Pulmonary artery endothelial cell (primary cell): Measurements from ENCODE around the gene DLGAP4. TPM values are rescaled to one million over a fixed set of nuclear protein-coding genes. Genes with fewer than 3 reads are reported as not detected.

Source experiments
- DNase-seq: peaks from one replicate; pipeline ENCODE4 v3.0.0-alpha.2; 2011; ENCODE audit warnings: low read depth, low spot score
- total RNA-seq: library from RNA; depleted of rRNA; stranded (reverse); fragments of >200 nt; gene quantifications from 2 replicates; pipeline ENCODE4 v1.2.3, GENCODE V29; 2014

Gene DLGAP4
- total RNA-seq, 1 donor from 2014 or later = 9.4 TPM

DNA sequence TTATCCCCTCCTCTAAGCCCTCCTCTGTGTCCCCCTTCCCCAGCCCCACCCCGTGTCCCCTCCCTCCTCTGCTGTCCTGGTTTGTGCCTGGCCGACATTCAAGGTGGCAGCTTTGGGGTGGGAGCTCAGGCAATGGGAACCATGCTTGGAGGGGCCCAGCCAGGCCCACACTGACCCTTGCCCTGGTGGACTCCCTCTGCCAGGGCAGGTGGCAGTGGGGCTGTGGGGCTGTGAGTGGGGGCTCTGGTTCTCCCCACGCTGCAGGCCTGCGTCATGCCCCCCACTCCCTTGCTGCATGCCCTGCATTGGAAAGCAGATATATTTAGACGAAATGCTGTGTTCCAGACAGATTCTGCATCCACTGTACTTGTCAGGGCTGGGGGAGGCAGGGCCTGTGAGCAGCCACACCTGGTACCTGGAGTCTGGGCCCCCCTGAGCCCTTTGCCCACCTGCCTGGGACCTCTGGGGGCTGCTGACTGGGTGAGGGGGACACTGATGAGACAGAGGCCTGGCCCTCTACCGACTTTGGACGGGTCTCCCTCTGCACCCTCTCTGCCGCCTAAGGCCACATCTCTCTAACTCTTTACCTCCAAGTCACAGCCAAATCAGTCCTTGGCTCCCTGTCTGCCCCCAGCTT, 14.2 kb downstream of the DLGAP4 start:
- DNase-seq = no peak

DNA sequence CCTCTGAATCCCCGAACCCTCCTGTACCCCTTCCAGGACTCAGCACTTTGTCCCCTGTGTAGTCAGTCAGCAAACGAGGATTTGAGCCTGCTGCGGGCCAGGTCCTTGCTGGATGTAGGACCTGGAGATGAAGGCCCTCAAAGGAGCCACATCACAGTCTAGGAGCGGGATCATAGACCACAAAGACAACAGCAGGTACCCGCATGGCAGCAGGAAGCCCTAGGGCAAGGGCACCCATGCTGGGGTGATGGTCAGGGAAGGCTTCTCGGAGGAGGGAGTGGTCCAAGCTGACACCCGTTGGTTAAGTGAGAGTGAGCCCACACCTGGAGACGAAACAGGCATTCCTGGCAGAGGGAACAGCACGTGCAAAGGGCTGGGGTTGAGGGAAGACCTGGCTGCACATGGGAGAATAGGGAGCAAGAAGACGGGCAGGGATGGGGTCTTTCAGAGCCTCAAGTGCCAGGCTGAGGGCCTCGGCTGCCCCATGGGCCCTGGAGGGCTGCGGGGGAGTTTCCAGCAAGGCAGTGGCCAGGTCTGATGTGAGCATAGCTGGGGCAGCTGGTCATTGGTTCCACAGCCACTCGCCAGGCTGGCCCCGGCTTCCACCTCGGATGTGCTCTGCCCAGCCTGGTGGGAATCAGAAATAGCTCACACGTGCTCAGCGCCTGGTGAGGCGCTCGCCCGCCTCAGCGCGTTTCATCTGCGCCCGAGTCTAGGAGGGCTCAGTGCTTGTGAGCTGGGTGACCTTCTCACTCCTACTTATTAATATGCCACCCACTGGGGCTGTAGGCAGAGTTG, 15.0 kb downstream of the DLGAP4 start:
- DNase-seq = no peak

DNA sequence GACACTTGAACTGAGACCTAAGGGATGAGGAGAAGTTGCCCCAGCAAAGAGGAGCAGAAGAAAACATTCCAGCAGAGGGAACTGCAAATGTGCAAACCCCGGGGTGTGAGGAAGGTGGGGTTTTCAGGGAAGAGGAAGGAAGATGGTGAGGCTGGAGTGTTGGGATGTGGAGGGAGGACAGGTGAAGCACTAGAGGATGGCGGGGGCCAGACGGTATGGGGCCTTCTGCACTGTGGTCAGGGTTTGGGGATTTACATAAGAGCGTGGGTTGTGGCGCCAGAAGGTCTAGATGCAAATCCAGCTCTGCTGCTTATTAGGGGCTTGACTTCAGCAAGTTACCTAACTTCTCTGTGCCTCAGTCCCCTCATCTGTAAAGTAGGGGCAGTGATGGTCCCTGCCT, 16.0 kb downstream of the DLGAP4 start:
- DNase-seq = no peak

DNA sequence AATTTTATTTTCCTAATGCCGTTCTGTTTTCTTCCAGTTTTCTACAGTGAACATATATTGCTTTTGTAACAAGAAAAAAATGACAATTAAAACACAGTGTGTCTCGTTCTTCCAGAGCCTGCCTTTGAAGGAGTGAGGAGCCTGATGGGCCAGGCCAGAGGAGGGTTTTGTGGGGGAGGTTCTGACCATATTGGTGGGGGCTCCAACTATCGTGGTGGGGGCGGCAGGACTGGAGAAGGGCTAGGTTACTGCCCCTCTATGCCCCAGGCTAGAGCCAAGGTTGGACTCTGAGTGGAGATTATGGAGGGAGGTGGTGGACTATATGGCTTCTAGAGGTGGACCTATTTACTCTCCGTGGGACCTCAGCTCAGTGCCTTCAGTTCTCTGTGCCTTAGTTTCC, 24.0 kb downstream of the DLGAP4 start:
- no peak for DNase-seq

DNA sequence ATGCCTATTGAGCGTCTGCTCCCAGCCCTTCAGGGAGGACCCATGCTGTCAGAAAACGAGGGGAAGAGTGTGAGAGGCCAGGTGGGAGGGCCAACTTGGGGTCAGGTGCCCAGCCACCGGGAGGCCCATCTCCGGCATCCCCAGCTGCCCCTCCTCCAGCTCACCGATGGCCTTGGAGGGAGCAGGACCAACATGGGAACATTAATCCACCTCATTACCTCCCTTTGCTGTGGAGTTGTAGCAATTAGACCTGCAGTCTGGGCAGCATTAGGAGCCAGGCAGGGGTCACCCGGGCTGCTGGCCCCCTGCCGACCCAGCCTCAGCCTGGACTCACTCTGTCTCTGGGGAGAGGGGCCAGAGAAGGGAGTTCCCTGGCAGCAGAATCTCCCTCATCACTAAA, 25.1 kb downstream of the DLGAP4 start:
- DNase-seq = no peak

DNA sequence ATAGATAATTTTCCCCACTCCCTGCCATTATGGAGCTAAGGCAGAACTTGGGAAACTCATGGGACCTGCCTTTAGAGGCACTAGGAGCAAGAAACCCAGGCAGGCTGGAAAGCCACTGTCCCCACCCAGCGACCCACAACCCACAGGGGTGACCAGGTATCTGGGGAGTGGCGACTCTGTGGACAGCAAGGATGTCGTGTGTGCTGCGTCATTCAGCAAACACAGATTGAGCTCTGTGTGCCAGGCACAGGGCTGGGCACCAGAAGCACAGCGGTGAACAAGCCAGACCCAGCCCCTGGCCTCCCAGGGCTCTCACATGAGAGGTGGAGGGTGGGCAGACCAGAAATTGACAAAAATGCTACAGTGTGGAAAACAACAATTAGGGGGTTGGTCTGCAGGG, 27.7 kb downstream of the DLGAP4 start:
- no peak for DNase-seq

DNA sequence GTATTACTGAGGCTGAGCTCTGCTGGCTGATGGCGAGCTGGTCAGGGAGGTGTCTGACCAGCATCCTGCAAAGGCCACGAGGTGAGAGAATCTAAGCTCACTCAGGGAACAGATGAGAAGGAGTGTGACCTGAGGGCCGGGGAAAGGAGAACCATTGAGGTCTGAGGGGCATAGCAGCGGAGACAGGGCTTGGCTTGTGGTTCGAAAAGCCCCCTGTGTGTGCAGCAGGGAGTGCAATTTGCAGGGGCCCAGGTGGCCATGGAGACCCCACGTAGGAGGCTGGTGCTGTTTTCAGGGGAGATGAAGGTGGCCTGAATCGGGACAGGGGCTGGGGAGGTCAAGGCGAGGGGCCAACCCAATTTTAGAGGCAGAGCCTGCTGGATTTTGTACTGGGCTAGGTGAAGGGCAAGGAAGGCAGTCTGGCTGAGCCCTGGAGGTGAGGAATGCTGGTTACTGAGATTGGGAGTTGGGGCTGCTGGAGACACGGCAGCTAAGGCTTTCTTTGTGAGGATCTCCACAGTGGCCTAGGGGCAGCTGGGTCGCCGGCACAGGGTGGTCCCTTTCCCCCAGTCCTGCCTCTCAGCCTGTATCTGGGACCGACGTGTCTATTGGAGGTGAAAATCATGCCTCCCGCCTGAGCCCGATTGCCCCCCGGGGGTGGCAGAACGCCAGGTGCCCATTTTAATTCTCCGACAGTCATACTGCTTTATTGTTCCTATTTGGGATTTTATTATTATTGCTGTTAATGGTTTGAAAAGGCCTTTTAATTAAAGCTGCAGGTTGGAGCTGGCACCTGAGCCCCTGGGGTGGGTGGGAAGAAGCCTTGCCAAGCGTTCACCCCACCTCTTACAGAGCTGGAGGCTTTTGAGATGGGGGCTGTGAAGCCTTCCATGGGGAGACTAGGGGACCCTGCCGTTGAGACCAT, 28.4 kb downstream of the DLGAP4 start:
- no peak for DNase-seq

DNA sequence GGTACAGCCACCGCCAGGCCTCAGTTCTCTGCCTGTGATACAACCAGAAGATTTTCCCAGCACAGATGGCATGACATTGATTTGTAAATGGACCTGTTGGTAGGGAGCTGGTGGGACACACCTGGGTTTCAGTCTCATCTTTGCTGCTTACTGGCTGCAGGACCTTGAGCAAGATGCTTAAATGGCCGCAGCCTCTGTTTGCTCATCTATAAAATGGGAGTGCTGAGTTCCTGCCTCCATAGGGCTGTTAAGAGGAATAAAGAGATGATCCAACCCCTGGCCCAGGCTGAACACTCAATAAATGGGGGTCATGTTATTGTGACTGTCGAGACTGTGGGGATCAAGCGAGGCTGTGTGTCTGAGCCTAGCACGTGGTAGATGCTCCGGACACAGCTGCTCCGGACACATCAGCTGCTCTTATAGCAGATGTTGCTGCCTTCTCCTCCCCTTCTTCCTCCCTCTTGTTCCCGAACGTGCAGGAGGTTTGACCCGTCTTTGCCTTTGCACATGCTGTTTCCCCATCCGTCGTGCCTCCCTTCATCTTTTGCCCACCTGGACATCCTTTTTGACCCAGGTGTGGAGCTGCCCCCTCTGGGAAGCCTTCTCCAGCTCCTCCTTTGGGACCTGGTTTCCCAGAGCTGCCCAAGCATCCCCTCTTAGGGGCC, 29.2 kb downstream of the DLGAP4 start:
- DNase-seq = no peak

DNA sequence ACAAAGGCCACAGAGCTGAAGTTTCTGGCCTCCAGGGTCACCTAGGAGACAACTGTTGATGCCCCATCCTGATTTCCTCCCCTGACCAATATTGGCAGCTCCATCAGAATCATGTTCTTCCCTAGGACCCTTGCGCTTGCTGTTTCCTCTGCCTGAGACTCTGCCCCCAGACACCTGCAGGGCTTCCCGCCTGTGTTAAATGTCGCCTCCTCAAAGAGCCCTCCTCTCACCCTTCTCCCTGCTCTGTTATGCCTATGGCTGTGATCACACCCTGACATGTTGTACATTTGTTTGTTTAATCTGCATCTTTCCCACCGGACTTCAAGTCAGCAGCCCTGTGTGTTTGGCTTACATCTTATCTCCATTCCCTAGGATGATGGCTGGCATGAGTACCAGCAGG, 30.1 kb downstream of the DLGAP4 start:
- no peak for DNase-seq

DNA sequence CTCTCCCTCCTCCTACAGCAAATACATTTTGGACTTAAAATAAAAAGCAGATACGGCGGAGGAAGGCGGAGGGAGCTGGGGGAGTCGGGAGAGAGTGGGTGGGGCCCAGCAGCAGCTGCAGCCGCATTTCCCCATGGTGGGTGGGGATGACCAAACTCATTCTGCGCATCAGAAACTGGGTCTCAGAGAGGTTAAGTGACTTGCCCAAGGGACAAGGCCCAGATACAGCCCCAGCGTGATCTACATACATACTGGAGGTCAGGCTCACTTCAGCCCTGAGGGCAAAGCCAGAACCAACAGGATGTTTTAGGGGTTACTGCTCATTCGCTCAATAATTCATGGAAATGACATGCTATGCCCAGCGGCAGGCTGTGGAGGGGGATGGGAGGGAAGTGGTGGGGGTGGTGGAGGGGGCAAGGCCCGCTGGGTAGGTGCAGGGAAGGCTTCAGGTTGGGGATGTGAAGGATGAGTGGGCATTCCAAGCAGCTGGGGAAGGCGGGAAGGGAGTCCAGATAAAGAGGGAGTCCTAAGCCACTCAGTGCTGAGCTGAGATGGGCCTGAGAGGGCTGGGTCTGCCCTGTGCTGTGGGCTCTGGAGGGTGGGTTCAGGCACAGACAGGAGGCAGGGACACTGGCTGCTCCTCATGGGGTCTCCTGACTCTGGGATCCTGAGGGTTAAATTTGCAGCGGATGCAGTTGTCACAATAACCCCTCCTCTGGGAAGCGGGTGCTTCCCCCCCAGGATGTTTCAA, 31.0 kb downstream of the DLGAP4 start:
- no peak for DNase-seq

DNA sequence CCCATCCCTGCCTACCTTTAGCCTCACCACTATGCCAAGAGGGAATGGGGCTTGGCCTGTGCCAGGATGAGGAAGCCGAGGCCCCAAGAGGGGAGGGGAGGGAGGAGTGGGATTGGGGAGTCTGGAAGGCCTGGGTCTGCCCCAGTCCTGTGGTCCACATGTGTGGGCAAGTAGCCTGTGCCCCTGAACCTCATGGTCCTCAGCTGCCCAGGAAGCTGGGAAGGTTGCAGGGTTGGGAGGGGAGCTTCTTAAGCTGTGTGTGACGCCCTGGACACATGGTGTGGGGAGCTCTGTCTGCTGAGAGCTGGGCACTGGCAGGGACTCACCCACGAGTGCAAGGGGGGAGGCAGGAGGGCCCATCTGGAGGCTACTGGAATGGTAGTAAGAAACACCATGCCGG, 31.7 kb downstream of the DLGAP4 start:
- no peak for DNase-seq

DNA sequence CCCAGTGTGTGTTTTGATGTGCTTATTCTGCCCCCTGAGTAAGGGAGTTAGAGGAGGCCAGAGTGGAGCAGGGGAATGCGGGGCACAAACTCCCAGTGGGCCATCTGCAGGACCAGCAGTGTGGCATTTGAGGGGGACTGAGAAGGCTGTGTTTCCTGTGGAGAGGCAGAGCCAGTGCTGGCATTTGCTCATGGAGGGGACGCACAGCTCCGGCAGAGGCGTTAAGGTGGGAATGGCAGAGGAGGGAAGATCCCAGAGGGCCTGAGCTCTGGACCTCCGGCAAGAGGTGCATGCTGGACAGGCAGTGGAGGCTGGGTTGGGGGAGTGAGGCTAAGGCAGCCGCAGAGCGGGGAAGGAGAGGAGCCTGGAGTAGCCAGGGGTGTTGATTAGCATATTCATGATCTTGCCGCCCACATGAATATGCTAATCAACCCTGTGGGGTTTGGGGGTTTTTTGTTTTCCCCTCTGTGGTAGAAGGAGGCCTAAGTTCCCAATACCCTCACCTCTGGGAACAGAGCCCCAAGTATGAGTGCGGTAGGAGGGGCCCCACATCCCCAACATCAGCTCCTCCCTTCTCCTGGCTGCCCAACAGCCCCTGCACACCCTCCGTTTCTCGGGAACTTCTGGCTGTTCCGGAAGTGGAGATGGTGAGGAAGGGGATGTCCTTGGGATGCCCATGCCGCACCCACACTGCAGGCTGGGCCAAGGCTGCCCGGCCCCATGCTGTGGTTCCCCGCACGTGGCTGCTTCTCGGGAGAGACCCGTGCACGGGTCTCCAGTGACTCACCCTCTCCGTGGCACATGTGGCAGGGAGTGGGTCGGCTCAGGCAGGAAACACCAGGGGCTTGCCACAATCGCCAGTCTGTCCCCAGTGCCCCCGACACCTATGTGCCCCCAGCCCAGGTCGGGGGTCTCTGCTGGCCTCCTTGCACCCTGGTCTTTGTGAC, 33.8 kb downstream of the DLGAP4 start:
- no peak for DNase-seq

DNA sequence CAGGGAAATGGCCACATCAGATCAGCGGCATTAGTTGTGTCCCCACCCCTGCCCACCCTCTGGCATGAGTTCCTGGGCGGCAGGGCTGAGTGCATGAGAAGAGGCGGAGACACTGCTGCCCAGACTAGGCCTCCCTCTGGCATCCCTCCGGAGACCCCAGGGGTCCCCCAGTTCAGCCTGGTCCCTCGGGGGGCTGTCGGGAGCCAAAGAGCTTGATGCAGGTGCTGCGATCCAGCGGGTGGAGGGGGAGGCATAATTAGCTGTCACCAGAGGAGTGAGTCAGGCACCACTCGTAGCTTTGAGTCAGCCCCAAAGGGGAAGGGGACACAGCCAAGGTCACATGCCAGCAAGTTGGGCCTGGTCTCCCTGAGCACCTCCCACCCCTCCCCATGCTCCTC, 34.5 kb downstream of the DLGAP4 start:
- no peak for DNase-seq

DNA sequence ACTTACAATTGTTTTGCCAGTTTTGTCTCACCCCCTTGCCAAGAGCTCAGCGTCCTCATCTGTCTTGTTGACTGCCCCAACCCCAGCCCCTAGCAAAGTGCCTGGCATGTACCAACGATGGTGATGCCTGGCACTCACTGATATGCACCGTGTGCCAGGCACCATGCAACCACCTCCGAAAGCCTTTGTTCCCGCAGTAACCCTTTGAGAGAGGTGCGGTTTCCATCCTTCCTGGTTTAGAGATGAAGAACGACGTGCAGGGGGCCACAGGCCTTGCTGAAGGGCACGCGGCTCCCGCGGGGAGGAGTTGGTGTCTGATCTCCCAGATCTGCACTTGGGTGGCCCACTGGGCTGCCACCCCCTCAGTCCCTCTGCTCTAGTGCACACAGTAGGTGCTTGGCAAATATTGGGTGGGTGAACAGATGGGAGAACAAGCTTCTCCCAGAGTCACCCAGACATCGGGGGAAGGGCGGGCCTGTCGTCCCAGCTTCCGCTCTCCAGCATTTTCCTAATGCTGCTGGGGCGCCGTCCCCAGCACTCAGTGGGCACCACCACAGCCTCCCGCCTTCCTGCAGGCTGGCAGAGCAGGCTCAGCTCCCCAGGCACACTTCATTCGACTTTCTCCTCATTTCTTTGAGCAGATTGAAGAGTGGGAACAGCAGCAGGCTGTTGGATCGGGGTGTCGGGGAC, 35.3 kb downstream of the DLGAP4 start:
- DNase-seq = no peak

DNA sequence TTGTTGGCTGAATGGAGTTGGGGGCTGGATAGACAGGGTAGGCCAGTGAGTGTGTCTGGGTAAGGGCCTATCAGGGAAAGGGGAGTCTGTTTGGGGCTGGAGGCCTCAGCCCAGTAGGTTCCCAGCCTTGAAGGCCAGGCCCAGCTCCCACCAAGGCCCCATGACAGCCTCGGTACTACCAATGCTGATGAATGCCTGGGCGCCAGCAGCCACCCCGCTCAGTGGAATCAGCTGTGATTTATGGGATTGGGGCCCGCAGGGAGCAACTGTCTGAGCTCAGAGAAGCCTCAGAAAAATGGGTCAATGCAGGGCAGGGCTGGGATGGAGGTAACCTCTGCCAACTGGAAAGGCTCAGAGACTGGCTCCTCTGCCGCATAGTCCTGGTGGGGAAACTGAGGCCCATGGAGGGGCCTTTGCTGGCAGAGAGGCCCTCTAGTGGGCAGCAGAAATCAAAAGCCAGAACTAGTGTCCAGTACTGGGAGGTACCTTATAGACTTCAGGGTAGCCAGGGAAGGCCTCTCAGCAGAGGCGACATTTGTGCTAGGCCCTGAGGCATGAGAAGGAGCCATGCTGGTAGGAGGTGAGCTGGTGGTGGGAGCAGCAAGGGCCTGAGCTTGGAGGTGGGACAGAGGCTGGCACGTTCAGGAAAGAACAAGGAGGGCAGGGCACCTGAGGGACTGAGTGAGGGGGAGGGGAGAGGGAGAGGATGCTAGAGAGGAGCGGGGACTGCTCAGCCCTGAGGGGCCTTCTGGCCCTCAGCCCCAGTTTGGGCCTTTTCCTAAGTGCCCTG, 36.4 kb downstream of the DLGAP4 start:
- no peak for DNase-seq

DNA sequence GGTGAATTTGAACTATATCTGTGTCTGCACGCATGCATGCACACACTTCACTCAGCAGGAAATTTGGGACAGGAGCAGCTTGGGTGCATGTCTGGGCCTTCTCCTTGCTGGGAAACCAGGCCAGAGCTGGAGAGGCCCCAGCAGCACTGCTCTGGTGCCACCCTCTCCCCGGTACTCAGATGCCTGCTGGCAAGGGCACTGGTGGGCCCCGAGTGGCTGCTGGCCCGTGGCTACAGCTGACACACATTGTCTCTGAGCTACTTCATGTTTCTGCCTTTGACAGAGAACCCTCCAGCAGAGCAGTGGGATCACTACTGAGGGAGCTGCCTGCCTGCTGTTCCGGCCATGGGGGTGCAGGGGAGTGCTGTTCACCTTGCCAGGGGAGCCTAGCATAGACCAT, 37.5 kb downstream of the DLGAP4 start:
- DNase-seq = no peak

DNA sequence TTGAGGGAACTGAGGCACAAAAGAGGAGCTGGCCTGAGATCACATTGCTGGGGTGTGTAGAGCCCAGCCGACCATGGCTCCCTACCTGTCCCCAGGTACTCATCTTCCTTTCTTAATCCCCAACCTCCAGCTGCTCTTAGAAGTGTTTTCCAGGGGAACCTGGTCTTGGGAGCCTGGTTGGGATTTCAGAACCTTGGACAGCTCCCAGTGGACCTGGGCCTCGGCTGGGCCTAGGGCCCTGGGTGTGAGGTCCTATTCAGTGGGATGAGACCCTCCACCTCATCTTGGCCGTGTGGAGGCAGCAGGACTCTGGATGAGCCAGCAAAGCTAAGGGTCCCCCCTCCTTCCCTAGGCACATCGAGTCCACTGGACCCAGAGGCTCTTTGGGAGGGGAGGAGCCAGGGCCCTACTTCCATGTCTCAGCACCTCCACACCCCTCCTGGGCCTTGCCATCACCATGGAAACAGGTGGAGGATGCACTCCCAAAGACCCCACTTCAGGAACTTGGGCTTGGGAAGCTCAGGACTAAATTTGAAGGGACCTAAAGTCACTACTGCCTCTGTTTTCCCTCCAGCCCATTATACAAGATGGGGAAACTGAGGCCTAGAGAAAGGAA, 38.5 kb downstream of the DLGAP4 start:
- peak; percentile 8 for DNase-seq

DNA sequence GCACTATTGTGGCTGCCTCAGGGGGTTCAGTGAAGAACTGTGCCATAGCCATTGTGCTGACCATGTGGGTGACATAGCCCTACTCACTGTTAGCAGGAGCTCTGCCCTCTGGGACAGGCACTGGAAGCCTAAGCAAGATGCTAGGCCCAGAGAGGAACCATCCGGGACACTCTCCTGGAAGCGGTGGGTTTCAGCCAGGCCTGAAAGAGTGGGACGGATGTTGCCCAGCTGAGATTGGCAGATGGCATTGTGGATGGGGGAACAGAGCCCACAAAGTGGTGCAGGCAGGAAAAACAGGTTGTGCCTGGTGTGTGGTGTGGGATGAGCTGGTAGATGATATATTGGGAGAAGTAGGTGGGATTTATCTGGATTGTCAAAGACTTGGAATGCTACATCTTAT, 40.1 kb downstream of the DLGAP4 start:
- DNase-seq = no peak
